ENCODE measurements around the gene NUDT8. TPM values are rescaled to one million over a fixed set of nuclear protein-coding genes. Genes with fewer than 3 reads are reported as not detected.

The NUDT8 gene
- total and polyA plus RNA-seq, 2 of the 8 experiments (the other 6 are each of a cell fraction or from before 2014, with no cell fraction given): 7.2 to 8.3 TPM

- no peak overlapping the region for H3K23ac ChIP-seq (ENCODE audit: insufficient read length)
- FAIRE-seq: no peak
- H3K36me3 ChIP-seq (ENCODE audit: control insufficient read depth in 2 of 4, insufficient read depth in 4 of 4, low read length in 3 of 4): peaks cover 0 to 3% (median 0%) of the 10 kb centered on the region in 4 experiments; a peak in 1 of 8 replicates
- no peaks in the 10 kb centered on the region for H4K20me1 ChIP-seq (replicated peaks in 1 of 2; ENCODE audit: control insufficient read depth in 1 of 2, insufficient read depth in 2 of 2, low read length in 2 of 2)
- H2BK5ac ChIP-seq (ENCODE audit: low read depth, low read length): no peak overlapping the region
- no peaks in the 10 kb centered on the region for H3K23me2 ChIP-seq (ENCODE audit: low read depth, low read length)
- peaks cover 5% of the 10 kb centered on the region in 2 experiments; a peak in 3 of 4 replicates for H3K9me3 ChIP-seq (ENCODE audit: insufficient read depth in 2 of 2, low read depth in 1 of 2, low read length in 1 of 2)
- H2BK12ac ChIP-seq (ENCODE audit: low read depth, low read length): no peak overlapping the region
- H2AFZ ChIP-seq (ENCODE audit: low read length): peak overlapping the region; percentile 73; the same call in 1 of the 2 replicates
- no peak overlapping the region for H4K8ac ChIP-seq (ENCODE audit: extremely low read depth, insufficient read depth, low read length)
- 73% methylated on average over 12 of the region's 12 CpGs; no CpG with 5 or more reads in 1 of the 2 experiments for WGBS, 2 experiments (ENCODE audit: extremely low coverage in 1 of 2, insufficient coverage in 1 of 2, insufficient read length in 1 of 2, insufficient replicate concordance in 2 of 2, low coverage in 1 of 2, low lambda C conversion rate in 2 of 2, missing lambda C conversion rate in 1 of 2)
- no peak overlapping the region; a peak in 1 of 7 replicates for H3K9ac ChIP-seq (replicated peaks in 1 of 4; ENCODE audit: extremely low read depth in 1 of 4, low read depth in 3 of 4, low read length in 3 of 4)
- no peak overlapping the region for H3K4me3 ChIP-seq (ENCODE audit: extremely low read depth in 1 of 4, insufficient read depth in 2 of 4, low read depth in 3 of 4, low read length in 4 of 4)
- H2BK15ac ChIP-seq (ENCODE audit: low read length): no peak overlapping the region
- no peak overlapping the region for H4K91ac ChIP-seq (replicated peaks; ENCODE audit: insufficient read length, low read length)
- no peak overlapping the region for H2AK5ac ChIP-seq (ENCODE audit: low read depth, low read length)
- no peaks in the 10 kb centered on the region; a peak in 1 of 7 replicates for H3K27me3 ChIP-seq (replicated peaks in 1 of 4; ENCODE audit: control insufficient read depth in 3 of 4, extremely low read depth in 1 of 4, insufficient read depth in 3 of 4, low read length in 3 of 4)
- H3K14ac ChIP-seq (ENCODE audit: insufficient read length): no peak overlapping the region
- POLR2A ChIA-PET (ENCODE audit: partially characterized antibody): interaction anchor here (0.6 to 6.1 kb wide), 9 partner anchors 9 to 179 kb away, joined by 3 to 71 read pairs (median 5); partner anchors contain the start of gene GSTP1
- H3K79me1 ChIP-seq (ENCODE audit: low read depth, low read length): no peaks in the 10 kb centered on the region
- CTCF ChIA-PET (ENCODE audit: partially characterized antibody): interaction anchor here (1.0 to 3.2 kb wide), 8 partner anchors 8 to 1282 kb away, joined by 3 to 21 read pairs (median 4); partner anchors contain the start of gene GSTP1
- H3K27ac ChIP-seq (ENCODE audit: low read depth, low read length): no peak overlapping the region
- no peak overlapping the region for H4K5ac ChIP-seq (ENCODE audit: insufficient read length, low read depth, low read length)
- H2BK120ac ChIP-seq (replicated peaks; ENCODE audit: low read depth, low read length): no peak overlapping the region
- no peak overlapping the region; the same call in 1 of the 2 replicates for H3K18ac ChIP-seq (ENCODE audit: extremely low read depth, low read length)
- no peak overlapping the region for H3K4ac ChIP-seq (replicated peaks; ENCODE audit: insufficient read length, low read depth, low read length)
- H2BK20ac ChIP-seq (ENCODE audit: low read length): no peak overlapping the region
- peak in 1 of 2 experiments; percentile 44 for DNase-seq (ENCODE audit: low read depth in 1 of 2, low spot score in 2 of 2)
- peaks cover 0 to 3% (median 1%) of the 10 kb centered on the region in 4 experiments; a peak in 1 of 7 replicates for H3K4me1 ChIP-seq (replicated peaks in 1 of 4; ENCODE audit: control insufficient read depth in 3 of 4, insufficient read depth in 4 of 4, low read length in 3 of 4)
- no peak overlapping the region for H3K56ac ChIP-seq (replicated peaks; ENCODE audit: insufficient read length, low read depth, low read length)
- no peaks in the 10 kb centered on the region for H3K79me2 ChIP-seq (ENCODE audit: control insufficient read depth in 1 of 2, insufficient read depth in 2 of 2, low read length in 2 of 2)
- H3K4me2 ChIP-seq (ENCODE audit: insufficient read depth in 1 of 2, low read depth in 2 of 2, low read length in 2 of 2): no peak overlapping the region
- TF ChIP-seq MAFK (IDR thresholded peaks at IDR 0.05; ENCODE audit: low read depth, low read length): no peak
- TF ChIP-seq SP2 (IDR thresholded peaks at IDR 0.05; ENCODE audit: low read length): no peak
- TF ChIP-seq RAD21 (IDR thresholded peaks at IDR 0.05 in 1 of 2, conservative IDR thresholded peaks at IDR 0.05 in 1 of 2; ENCODE audit: low read depth in 2 of 2, low read length in 2 of 2): no peak
- no peak for TF ChIP-seq MAX (IDR thresholded peaks at IDR 0.05)
- no peak for TF ChIP-seq SIN3A (conservative IDR thresholded peaks at IDR 0.05 in 1 of 2, IDR thresholded peaks at IDR 0.05 in 1 of 2; ENCODE audit: low read depth in 1 of 2, low read length in 2 of 2)
- no peak for TF ChIP-seq TAF7 (optimal IDR thresholded peaks at IDR 0.05; ENCODE audit: borderline replicate concordance, low read depth, low read length)
- no peak for TF ChIP-seq USF2 (IDR thresholded peaks at IDR 0.05; ENCODE audit: low read length)
- no peak for TF ChIP-seq PHF8 (conservative IDR thresholded peaks at IDR 0.05; ENCODE audit: low read depth, low read length)
- no peak for TF ChIP-seq BCL11A (IDR thresholded peaks at IDR 0.05; ENCODE audit: low read depth in 2 of 2, low read length in 2 of 2)
- TF ChIP-seq SUZ12 (IDR thresholded peaks at IDR 0.05; ENCODE audit: low read length): no peak
Observed at GRCh38 chr11:67592880-67593564, 36.7 kb downstream of the NUDT8 start.
